Endothelial cell of umbilical vein (primary cell): Measurements from ENCODE around the gene ENDOD1. TPM values are rescaled to one million over a fixed set of nuclear protein-coding genes. Genes with fewer than 3 reads are reported as not detected.

ENCODE experiments used
- BruUV-seq: library from RNA; stranded (reverse); fragments of 400-500 nt; replicated peaks from 2 replicates; lab custom pipeline; 2021; lab: Mats Ljungman, UMichigan
- CTCF ChIA-PET: fragments of 300-600, 350-600 bp; sonication (Branson Sonifier 250); formaldehyde crosslinking; loops from one replicate; lab custom pipeline; 2021; ENCODE audit warnings: antibody characterized with exemption, inconsistent platforms; lab: Charles Lee
- POLR2A ChIA-PET: fragments of 300-600, 350-600 bp; sonication (Branson Sonifier 250); formaldehyde crosslinking; loops from one replicate; lab custom pipeline; 2021; ENCODE audit warnings: antibody characterized with exemption, inconsistent platforms; lab: Charles Lee
- DNase-seq: peaks from one replicate; pipeline ENCODE4 v3.0.0-alpha.2; 2011; ENCODE audit warnings: low read depth, low spot score
- FAIRE-seq: peaks from 2 replicates; lab custom pipeline; 2011; peaks lifted over from hg19 to GRCh38; lab: Jason Lieb, UNC
- H2AFZ ChIP-seq: 2 replicates; pipeline ENCODE4 v1.6.0; 2012; ENCODE audit warnings: low read depth, low read length, control low read depth, inconsistent platforms
- H3K27ac ChIP-seq: 2 replicates; pipeline ENCODE4 v1.5.1; 2011; ENCODE audit warnings: low read depth, mild to moderate bottlenecking, control low read depth, low read length, moderate library complexity; ENCODE audit not compliant: insufficient read depth
- H3K27me3 ChIP-seq, 2 experiments: 2 replicates each; pipeline versions ENCODE4 v1.6.0 to v1.6.1; 2011; ENCODE audit warnings: low read length in 2 of 2, mixed read lengths in 1 of 2; ENCODE audit not compliant: control insufficient read depth in 2 of 2, insufficient read depth in 2 of 2
- H3K36me3 ChIP-seq, 2 experiments: 2 replicates in 1 of 2; 3 replicates in 1 of 2; pipeline ENCODE4 v1.5.1; 2011; ENCODE audit warnings: low read length in 2 of 2, mild to moderate bottlenecking in 1 of 2, moderate library complexity in 1 of 2; ENCODE audit not compliant: control insufficient read depth in 2 of 2, insufficient read depth in 2 of 2; ENCODE audit errors: extremely low read depth in 1 of 2
- H3K4me1 ChIP-seq: 3 replicates; pipeline ENCODE4 v1.5.1; 2011; ENCODE audit warnings: mild to moderate bottlenecking, low read length; ENCODE audit not compliant: control insufficient read depth, insufficient read depth; ENCODE audit errors: extremely low read depth
- H3K4me2 ChIP-seq: 2 replicates; pipeline ENCODE4 v1.6.1; 2011; ENCODE audit warnings: low read length, control low read depth, mixed read lengths; ENCODE audit not compliant: insufficient read depth
- H3K4me3 ChIP-seq, 3 experiments: fragments of 200-600 bp in 1 of 3; sonication (generic), shearing (Covaris generic) in 1 of 3; replicated peaks in 1 of 3; 2 replicates each; pipeline ENCODE4 v1.5.1; 2011 to 2016; ENCODE audit warnings: control low read depth in 3 of 3, low read length in 3 of 3, mild to moderate bottlenecking in 2 of 3, inconsistent platforms in 1 of 3, low read depth in 1 of 3, moderate library complexity in 1 of 3; ENCODE audit not compliant: insufficient read depth in 1 of 3
- H3K79me2 ChIP-seq: 2 replicates; pipeline ENCODE4 v1.6.0; 2012; ENCODE audit warnings: low read length, inconsistent platforms; ENCODE audit not compliant: control insufficient read depth, insufficient read depth
- H3K9ac ChIP-seq: replicated peaks from 2 replicates; pipeline ENCODE3; 2011; ENCODE audit warnings: low read length, control low read depth; ENCODE audit not compliant: insufficient read depth; ENCODE audit errors: extremely low read depth
- H3K9me1 ChIP-seq: replicated peaks from 3 replicates; pipeline ENCODE4 v1.6.0; 2011; ENCODE audit warnings: mild to moderate bottlenecking, low read length; ENCODE audit not compliant: control insufficient read depth, insufficient read depth; ENCODE audit errors: extremely low read depth
- H3K9me3 ChIP-seq: replicated peaks from 2 replicates; pipeline ENCODE4 v1.5.1; 2012; ENCODE audit warnings: low read length, inconsistent platforms; ENCODE audit not compliant: control insufficient read depth, insufficient read depth
- H4K20me1 ChIP-seq: replicated peaks from 2 replicates; pipeline ENCODE3; 2011; ENCODE audit warnings: mild to moderate bottlenecking, low read length; ENCODE audit not compliant: control insufficient read depth, insufficient read depth; ENCODE audit errors: extremely low read depth
- CTCF ChIP-seq, 2 donors: IDR thresholded peaks; 1 replicate in 1 of 2; 2 replicates in 1 of 2; pipeline ENCODE4 v1.5.1; 2011; ENCODE audit warnings: low read length in 2 of 2, mild to moderate bottlenecking in 2 of 2, moderate library complexity in 2 of 2, control low read depth in 1 of 2, inconsistent platforms in 1 of 2, low read depth in 1 of 2; ENCODE audit not compliant: insufficient read depth in 1 of 2; ENCODE audit errors: extremely low read depth in 1 of 2
- EZH2 ChIP-seq: IDR thresholded peaks from 2 replicates; pipeline ENCODE4 v1.6.1; 2012; ENCODE audit warnings: borderline replicate concordance, low read depth, mild to moderate bottlenecking, moderate library complexity, low read length, inconsistent platforms; ENCODE audit not compliant: severe bottlenecking
- FOS ChIP-seq: IDR thresholded peaks from 2 replicates; pipeline ENCODE4 v1.6.1; 2011; ENCODE audit warnings: mild to moderate bottlenecking, low read length, moderate library complexity, borderline replicate concordance; ENCODE audit not compliant: insufficient read depth
- GATA2 ChIP-seq: IDR thresholded peaks from 2 replicates; pipeline ENCODE4 v1.7.0; 2011; ENCODE audit warnings: low read depth, mild to moderate bottlenecking, moderate library complexity, mixed read lengths, low read length; ENCODE audit not compliant: insufficient read length, insufficient read depth
- JUN ChIP-seq: IDR thresholded peaks from 2 replicates; pipeline ENCODE4 v1.6.1; 2011; ENCODE audit warnings: borderline replicate concordance, low read depth; ENCODE audit not compliant: insufficient read length, insufficient read depth
- MAX ChIP-seq: IDR thresholded peaks from 2 replicates; pipeline ENCODE4 v1.6.1; 2011; ENCODE audit not compliant: insufficient read depth, insufficient read length
- MYC ChIP-seq: IDR thresholded peaks from one replicate; pipeline ENCODE4 v1.6.1; 2011; ENCODE audit warnings: mild to moderate bottlenecking, low read depth, low read length
- POLR2A ChIP-seq: IDR thresholded peaks from 2 replicates; pipeline ENCODE4 v1.6.1; 2012; ENCODE audit warnings: low read depth, mild to moderate bottlenecking, control low read depth, low read length
- POLR2AphosphoS5 ChIP-seq: IDR thresholded peaks from 2 replicates; pipeline ENCODE4 v1.6.1; 2012; ENCODE audit warnings: low read depth, mild to moderate bottlenecking, control low read depth, low read length, moderate library complexity; ENCODE audit not compliant: insufficient read depth
- dilution Hi-C: fragments of 300-500 bp; cut with MboI; formaldehyde crosslinking; loops from one replicate; pipeline ENCODE4 v1.15.0; 2019; ENCODE audit warnings: low sequenced_read_pairs; ENCODE audit not compliant: extremely low pct_ligation_motif_present
- intact Hi-C: fragments of 100-400 bp; cut with micrococcal nuclease; formaldehyde crosslinking; loops from one replicate; pipeline ENCODE4 v1.10.0; 2022
- polyA plus RNA-seq, 4 experiments: library from polyadenylated mRNA; depleted of rRNA in 3 of 4; stranded (reverse) in 3 of 4; unstranded in 1 of 4; fragments of >200 nt; gene quantifications; 2 replicates each; pipeline versions ENCODE4 v1.2.1 to v1.2.3, GENCODE V29; 2011 to 2012; ENCODE audit warnings: missing spikeins in 1 of 4
- total RNA-seq: library from RNA; stranded (reverse); gene quantifications from 2 replicates; pipeline ENCODE4 v1.2.3, GENCODE V29; 2021

The ENDOD1 gene
- total and polyA plus RNA-seq, 2 donors (not counting 3 experiments of a cell fraction or from before 2014, with no cell fraction given) = 10.5 to 20.5 TPM

- dilution Hi-C loops = no loop called here
- intact Hi-C loops = no loop called here
- H3K9ac ChIP-seq = no peak overlapping the region
- H2AFZ ChIP-seq = no peak overlapping the region
- BruUV-seq = no TSS peak
- H3K4me2 ChIP-seq = no peak overlapping the region
- H3K36me3 ChIP-seq = no peaks in the 10 kb centered on the region
- H3K79me2 ChIP-seq = no peaks in the 10 kb centered on the region
- H3K4me1 ChIP-seq = peaks cover 18% of the 10 kb centered on the region
- no peak overlapping the region for H3K27ac ChIP-seq
- DNase-seq (no peak), FAIRE-seq (no peak)
- no peaks in the 10 kb centered on the region for H3K9me1 ChIP-seq
- ChIA-PET CTCF (interaction anchor here (1.0 to 1.5 kb wide), 2 partner anchors 10 to 11 kb away, joined by 3 to 4 read pairs; partner anchors contain the start of gene SRSF8), POLR2A (no interaction called here)
- H3K9me3 ChIP-seq = no peaks in the 10 kb centered on the region
- no peaks in the 10 kb centered on the region for H4K20me1 ChIP-seq
- TF ChIP-seq POLR2AphosphoS5 = no peak
- no peak for TF ChIP-seq EZH2
- no peak for TF ChIP-seq MAX
- no peak for TF ChIP-seq FOS
- TF ChIP-seq GATA2 = no peak
- no peak for TF ChIP-seq JUN
- TF ChIP-seq MYC = no peak
- TF ChIP-seq CTCF (IDR thresholded peaks at IDR 0.05; ENCODE audit: extremely low read depth in 1 of 2, insufficient read depth in 1 of 2, low read depth in 1 of 2, low read length in 2 of 2) = no peak
- TF ChIP-seq POLR2A = no peak
- H3K4me3 ChIP-seq = no peak overlapping the region
- H3K27me3 ChIP-seq = no peaks in the 10 kb centered on the region
These were observed 11.1 kb upstream of the ENDOD1 start for GRCh38 chr11:95078526-95078925.
